GM19467 (cell line): ENCODE data around the gene BBX.

ENCODE experiments used
- ATAC-seq: cut with Tn5 transposase; IDR thresholded peaks from one replicate; pipeline ENCODE4 v1.9.1; 2021; ENCODE audit warnings: mild to moderate bottlenecking, moderate library complexity; ENCODE audit not compliant: unreplicated experiment

The BBX gene

DNA sequence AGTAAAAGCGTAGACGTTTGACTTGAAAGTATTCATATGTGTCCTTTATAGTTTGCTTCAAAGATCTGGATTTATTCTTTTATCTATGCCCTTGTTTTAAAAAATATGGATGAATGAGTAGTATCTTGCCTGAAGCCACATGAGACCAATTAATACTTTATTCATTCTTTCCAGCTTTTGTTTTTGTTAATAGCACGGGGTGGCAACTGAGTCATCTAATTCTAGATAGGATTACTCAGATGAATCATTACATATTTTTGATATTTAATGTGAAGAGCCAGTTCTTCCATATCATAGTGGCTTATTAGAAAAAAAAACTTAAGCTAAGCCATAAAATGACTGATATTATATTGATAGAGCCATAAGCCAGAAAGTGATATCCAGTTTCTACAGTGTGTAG is 121.9 kb downstream of the BBX start:
- no peak for ATAC-seq

DNA sequence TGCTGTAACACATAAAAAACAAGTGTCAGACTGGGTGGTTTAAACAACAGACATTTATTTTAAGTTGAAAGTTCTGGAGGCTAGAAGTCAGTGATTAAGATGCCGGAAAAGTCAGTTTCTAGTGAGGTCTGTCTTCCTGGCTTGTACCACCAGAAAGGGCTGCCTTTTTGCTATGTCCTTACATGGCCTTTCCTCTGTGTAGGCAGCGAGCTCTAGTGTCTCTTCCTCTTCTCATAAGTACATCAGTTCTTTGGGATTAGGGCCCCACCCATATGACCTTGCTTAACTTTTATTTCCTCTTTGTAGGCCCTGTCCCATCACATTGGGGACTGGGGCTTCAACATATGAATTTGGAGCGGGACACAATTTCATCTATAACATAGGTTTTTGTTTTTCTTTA is 128.0 kb downstream of the BBX start:
- no peak for ATAC-seq

DNA sequence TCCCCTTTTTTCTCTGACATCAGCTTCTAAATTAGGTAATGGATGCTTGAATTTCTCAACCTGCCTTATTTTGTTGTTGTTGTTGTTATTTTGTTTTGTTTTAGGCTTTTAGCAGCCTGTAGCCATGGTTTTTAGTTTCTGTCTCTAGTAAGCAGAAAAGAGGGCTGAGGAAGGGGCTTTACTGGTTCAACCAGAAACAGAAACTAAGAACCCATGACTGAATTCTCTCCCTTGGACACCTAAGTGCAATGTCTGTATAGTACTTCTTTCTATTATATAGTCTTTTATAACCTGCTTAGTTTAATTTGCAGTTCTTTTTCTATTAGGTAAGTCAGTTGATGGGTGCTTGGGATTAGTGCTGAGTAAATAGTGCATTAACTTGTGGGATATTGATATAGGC is 129.0 kb downstream of the BBX start:
- ATAC-seq: peak; percentile 58

GRCh38 chr3:107654218-107654617 is 131.5 kb downstream of the BBX start:
- no peak for ATAC-seq

- no peak for ATAC-seq
Measured at GRCh38 chr3:107657971-107658370, 135.2 kb downstream of the BBX start.

DNA sequence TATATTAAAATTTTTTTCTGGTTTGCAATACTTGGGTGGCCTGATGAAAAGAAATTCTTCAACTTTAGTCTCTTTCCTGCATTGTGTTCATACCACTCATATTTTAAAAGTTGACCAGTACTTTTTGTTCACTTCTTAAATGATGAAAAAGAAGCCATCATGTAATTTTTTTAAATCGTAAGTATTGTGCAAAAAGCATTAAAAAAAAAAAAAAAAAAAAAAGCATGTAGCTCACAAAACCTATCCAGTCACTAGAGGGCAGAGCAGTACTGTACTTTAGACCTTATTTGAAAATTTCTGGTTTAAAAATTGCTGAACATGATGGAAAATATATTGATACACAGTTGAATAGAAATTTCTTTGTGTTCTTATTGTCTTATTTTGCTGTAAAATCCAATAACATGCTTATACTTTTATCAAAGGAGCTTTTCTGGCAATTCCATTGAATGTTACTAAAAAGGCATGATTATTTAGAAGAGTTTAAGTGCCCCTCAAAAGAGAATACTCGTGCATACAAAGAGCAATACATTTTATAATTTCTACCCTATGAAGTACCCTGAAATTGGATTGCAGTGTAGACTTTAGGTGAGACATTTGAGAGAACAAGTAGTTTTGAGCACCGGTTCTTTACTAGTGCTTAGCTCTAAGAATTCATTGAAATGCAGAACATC is 137.7 kb downstream of the BBX start:
- ATAC-seq: no peak

DNA sequence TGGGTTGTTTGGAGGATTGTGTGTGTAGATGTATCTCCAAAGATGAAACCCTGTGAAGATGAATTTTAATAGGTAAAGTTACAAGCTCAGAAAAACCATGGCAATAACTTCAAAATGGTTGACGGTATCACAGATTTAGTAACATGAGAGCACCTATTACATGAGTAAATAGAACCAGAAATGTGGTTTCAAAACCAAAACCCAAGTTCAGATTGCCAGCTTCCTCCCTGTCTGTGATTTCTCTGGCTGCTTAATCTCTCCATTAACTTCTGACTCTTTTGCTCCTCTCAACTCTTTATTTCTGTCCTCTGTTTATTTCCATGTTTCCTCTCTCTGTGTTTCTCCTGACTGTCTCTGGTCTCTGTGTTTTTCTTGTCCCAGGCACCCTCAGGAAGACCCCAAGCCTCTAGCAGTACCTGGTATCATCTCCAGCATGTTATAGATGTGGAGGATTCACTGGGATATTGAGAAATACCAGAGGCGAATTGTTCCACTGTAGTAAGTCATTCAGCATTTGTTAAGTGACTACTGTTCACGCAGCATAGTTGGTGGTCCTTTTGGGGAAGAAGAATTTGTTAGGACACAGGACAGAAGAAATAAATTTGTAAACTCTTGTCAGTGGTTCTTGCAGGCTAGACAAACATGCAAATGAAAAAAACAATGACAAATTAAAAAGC is 138.8 kb downstream of the BBX start:
- peak; percentile 58 for ATAC-seq

- ATAC-seq: no peak
Measured at GRCh38 chr3:107662124-107662507, 139.4 kb downstream of the BBX start.

GRCh38 chr3:107662586-107662985 is 139.8 kb downstream of the BBX start:
- no peak for ATAC-seq

DNA sequence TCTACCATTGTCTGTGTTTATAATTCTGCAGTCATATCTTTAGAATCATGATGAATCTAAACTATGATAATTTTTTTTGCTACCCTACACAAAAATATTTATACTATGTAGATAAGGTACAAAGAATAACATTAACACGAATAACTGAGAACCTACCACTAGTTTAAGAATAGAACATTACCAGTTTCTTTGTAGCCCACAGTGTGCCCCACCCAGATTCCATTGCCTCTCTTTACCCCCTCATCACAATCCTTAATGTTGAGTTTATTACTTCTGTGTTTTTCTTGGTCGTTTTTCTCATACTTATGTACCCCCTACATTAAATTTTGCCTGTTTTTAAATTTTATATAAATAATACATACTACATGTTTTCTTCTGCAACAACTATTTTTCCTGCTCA is 140.5 kb downstream of the BBX start:
- ATAC-seq: no peak

- no peak for ATAC-seq
Measured at GRCh38 chr3:107664614-107665013, 141.9 kb downstream of the BBX start.

DNA sequence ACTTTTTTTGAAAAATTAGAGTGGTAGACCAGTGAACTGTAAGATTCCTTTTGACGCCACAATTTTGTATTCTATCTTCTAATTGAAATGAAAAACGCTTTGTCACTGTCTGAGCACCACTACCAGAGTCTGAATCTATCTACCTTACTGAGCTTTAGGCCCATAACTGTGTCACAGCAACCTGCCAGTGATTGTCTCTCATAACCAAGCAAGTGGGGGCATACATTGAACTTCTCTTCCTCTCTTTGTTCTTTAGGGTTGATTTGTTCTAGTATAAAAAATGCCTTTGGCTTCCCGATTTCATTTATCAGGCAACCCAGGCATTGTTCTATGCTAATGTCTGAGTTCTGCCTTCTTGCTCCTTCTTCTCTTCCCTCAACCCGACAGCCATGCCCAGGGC is 142.6 kb downstream of the BBX start:
- no peak for ATAC-seq

- no peak for ATAC-seq
Measured at GRCh38 chr3:107666853-107667252, 144.1 kb downstream of the BBX start.

DNA sequence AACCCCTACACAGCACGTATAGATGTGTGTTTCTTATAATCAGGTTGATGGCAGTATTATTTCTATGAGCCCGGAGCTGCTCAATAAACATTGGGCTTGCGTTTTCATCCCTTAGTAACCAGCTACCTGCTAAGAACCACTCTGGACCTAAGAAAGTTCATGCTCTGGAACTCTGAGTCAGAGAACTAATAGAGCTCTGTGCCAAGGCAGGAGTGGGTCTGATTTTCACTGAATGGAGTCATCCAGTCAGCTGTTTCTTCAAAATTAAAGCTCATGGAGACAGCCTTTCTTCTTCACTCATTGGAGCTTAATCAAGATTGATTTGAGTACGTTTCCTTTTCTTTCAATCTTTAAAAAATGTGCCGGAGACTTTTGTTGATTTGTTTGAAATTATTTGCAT is 145.7 kb downstream of the BBX start:
- no peak for ATAC-seq

GRCh38 chr3:107668963-107669362 is 146.2 kb downstream of the BBX start:
- no peak for ATAC-seq

DNA sequence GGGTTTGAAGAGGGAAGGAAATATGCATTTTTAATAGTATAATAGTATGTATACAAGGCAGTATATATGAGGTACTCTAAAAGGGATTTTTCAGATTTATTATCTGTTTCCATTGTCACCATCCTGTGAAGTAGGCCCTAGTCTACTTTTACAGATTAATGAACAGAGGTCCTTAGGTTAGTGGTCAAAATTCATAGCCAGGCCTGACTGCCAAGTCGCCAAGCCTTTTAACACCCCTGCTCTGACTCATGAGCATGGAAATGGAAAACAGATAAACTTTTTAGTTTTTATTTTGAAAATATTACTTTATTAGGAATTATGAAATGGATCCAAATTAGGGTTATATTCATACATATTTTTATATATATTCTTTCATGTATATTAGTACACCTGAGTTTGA is 146.9 kb downstream of the BBX start:
- no peak for ATAC-seq

- no peak for ATAC-seq
Measured at GRCh38 chr3:107670986-107671385, 148.2 kb downstream of the BBX start.

- ATAC-seq: no peak
Measured at GRCh38 chr3:107674371-107674770, 151.6 kb downstream of the BBX start.

GRCh38 chr3:107675233-107675900 is 152.6 kb downstream of the BBX start:
- no peak for ATAC-seq

- ATAC-seq: no peak
Measured at GRCh38 chr3:107676469-107677309, 153.9 kb downstream of the BBX start.

GRCh38 chr3:107679921-107680320 is 157.2 kb downstream of the BBX start:
- no peak for ATAC-seq
